ENCODE measurements around the gene GATA6. TPM values are rescaled to one million over a fixed set of nuclear protein-coding genes. Genes with fewer than 3 reads are reported as not detected.

The GATA6 gene
- total RNA-seq, 1 donor from 2014 or later = 56.0 TPM

Other genes with a start within 250 kb of the GATA6 start
- not detected for gene CTAGE1, start 248.3 kb downstream of the GATA6 start, total RNA-seq